ENCODE results near the gene BCL2.
A peak's percentile ranks its signal among the peaks of the same experiment; 100 is the strongest.

Gene BCL2

GRCh38 chr18:63313396-63313917, 6.1 kb downstream of the BCL2 start:
- no peaks in the 10 kb centered on the region for H3K9me3 ChIP-seq (ENCODE audit: insufficient read depth, low read length)
- TF ChIP-seq CTCF (IDR thresholded peaks at IDR 0.05; ENCODE audit: low read depth, low read length) = no peak
- H3K36me3 ChIP-seq (replicated peaks; ENCODE audit: low read depth, low read length) = peaks cover 75% of the 10 kb centered on the region
- peaks cover 100% of the 10 kb centered on the region for H3K79me2 ChIP-seq (ENCODE audit: low read length)
- H3K4me1 ChIP-seq (ENCODE audit: low read length) = peaks cover 60% of the 10 kb centered on the region
- peak overlapping the region; percentile 89 for H3K9ac ChIP-seq (ENCODE audit: low read length)
- H2AFZ ChIP-seq (ENCODE audit: low read depth, low read length) = no peak overlapping the region
- peak overlapping the region; percentile 94 for H3K4me2 ChIP-seq (ENCODE audit: low read length)
- H3K4me3 ChIP-seq (ENCODE audit: low read length) = peak overlapping the region; percentile 79
- H3K27ac ChIP-seq (ENCODE audit: low read length) = peak overlapping the region; percentile 88
- no peaks in the 10 kb centered on the region for H3K27me3 ChIP-seq (ENCODE audit: low read depth, low read length)
- peaks cover 17% of the 10 kb centered on the region for H4K20me1 ChIP-seq (ENCODE audit: insufficient read depth, low read length)

- Histone ChIP-seq H3K79me2 (ENCODE audit: low read length) (peaks cover 100% of the 10 kb centered on the region), H3K36me3 (replicated peaks; ENCODE audit: low read depth, low read length) (peaks cover 78% of the 10 kb centered on the region), H3K9me3 (ENCODE audit: insufficient read depth, low read length) (no peaks in the 10 kb centered on the region), H4K20me1 (ENCODE audit: insufficient read depth, low read length) (peaks cover 23% of the 10 kb centered on the region), H3K27me3 (ENCODE audit: low read depth, low read length) (no peaks in the 10 kb centered on the region), H3K4me2 (ENCODE audit: low read length) (peak overlapping the region; percentile 94), H2AFZ (ENCODE audit: low read depth, low read length) (no peak overlapping the region), H3K9ac (ENCODE audit: low read length) (peak overlapping the region; percentile 89), H3K4me1 (ENCODE audit: low read length) (peaks cover 66% of the 10 kb centered on the region), H3K4me3 (ENCODE audit: low read length) (peak overlapping the region; percentile 79), H3K27ac (ENCODE audit: low read length) (peak overlapping the region; percentile 88)
- TF ChIP-seq CTCF (IDR thresholded peaks at IDR 0.05; ENCODE audit: low read depth, low read length) (no peak), EZH2phosphoT487 (IDR thresholded peaks at IDR 0.05; ENCODE audit: low read depth) (no peak)
These were observed 6.7 kb downstream of the BCL2 start for GRCh38 chr18:63312737-63313395.

- Histone ChIP-seq H3K4me1 (ENCODE audit: low read length) (peaks cover 75% of the 10 kb centered on the region), H3K27ac (ENCODE audit: low read length) (peak overlapping the region; percentile 88)
- TF ChIP-seq EZH2phosphoT487 (IDR thresholded peaks at IDR 0.05; ENCODE audit: low read depth) = no peak
- TF ChIP-seq CTCF (IDR thresholded peaks at IDR 0.05; ENCODE audit: low read depth, low read length) = no peak
These were observed 7.6 kb downstream of the BCL2 start for GRCh38 chr18:63312019-63312409.

GRCh38 chr18:63311118-63312018, 8.2 kb downstream of the BCL2 start:
- H3K27me3 ChIP-seq (ENCODE audit: low read depth, low read length) = no peaks in the 10 kb centered on the region
- TF ChIP-seq EZH2phosphoT487 (IDR thresholded peaks at IDR 0.05; ENCODE audit: low read depth) (no peak), CTCF (IDR thresholded peaks at IDR 0.05; ENCODE audit: low read depth, low read length) (no peak)
- peak overlapping the region; percentile 88 for H3K27ac ChIP-seq (ENCODE audit: low read length)
- H3K79me2 ChIP-seq (ENCODE audit: low read length) = peaks cover 100% of the 10 kb centered on the region
- peak overlapping the region; percentile 94 for H3K4me2 ChIP-seq (ENCODE audit: low read length)
- peaks cover 38% of the 10 kb centered on the region for H4K20me1 ChIP-seq (ENCODE audit: insufficient read depth, low read length)
- peaks cover 75% of the 10 kb centered on the region for H3K36me3 ChIP-seq (replicated peaks; ENCODE audit: low read depth, low read length)
- H3K9ac ChIP-seq (ENCODE audit: low read length) = peak overlapping the region; percentile 89
- peaks cover 81% of the 10 kb centered on the region for H3K4me1 ChIP-seq (ENCODE audit: low read length)
- H3K4me3 ChIP-seq (ENCODE audit: low read length) = peak overlapping the region; percentile 79
- H3K9me3 ChIP-seq (ENCODE audit: insufficient read depth, low read length) = no peaks in the 10 kb centered on the region
- H2AFZ ChIP-seq (ENCODE audit: low read depth, low read length) = no peak overlapping the region

More at GRCh38 chr18:63312019-63312409, 7.6 kb downstream of the BCL2 start:
- Histone ChIP-seq H3K4me3 (ENCODE audit: low read length) (peak overlapping the region; percentile 79), H4K20me1 (ENCODE audit: insufficient read depth, low read length) (peaks cover 31% of the 10 kb centered on the region), H3K27me3 (ENCODE audit: low read depth, low read length) (no peaks in the 10 kb centered on the region), H3K4me2 (ENCODE audit: low read length) (peak overlapping the region; percentile 94), H2AFZ (ENCODE audit: low read depth, low read length) (no peak overlapping the region), H3K9me3 (ENCODE audit: insufficient read depth, low read length) (no peaks in the 10 kb centered on the region), H3K79me2 (ENCODE audit: low read length) (peaks cover 100% of the 10 kb centered on the region), H3K9ac (ENCODE audit: low read length) (peak overlapping the region; percentile 89), H3K36me3 (replicated peaks; ENCODE audit: low read depth, low read length) (peaks cover 78% of the 10 kb centered on the region)
